ENCODE results near the gene CYP24A1. TPM values are rescaled to one million over a fixed set of nuclear protein-coding genes. Genes with fewer than 3 reads are reported as not detected.

CYP24A1 gene
- total and polyA plus RNA-seq, 2 of the 13 experiments (the other 11 are each of a cell fraction or from before 2014, with no cell fraction given) = 9.4 to 32.7 TPM

- TF ChIP-seq AFF4 (CRISPR knock-in tag; IDR thresholded peaks at IDR 0.05) (no peak), RBFOX2 (IDR thresholded peaks at IDR 0.05; ENCODE audit: low read depth, low read length) (no peak), KDM5A (IDR thresholded peaks at IDR 0.05; ENCODE audit: borderline replicate concordance, low read length) (no peak), ZNF652 (CRISPR knock-in tag; IDR thresholded peaks at IDR 0.05; ENCODE audit: borderline replicate concordance, low read depth) (no peak), CREM (IDR thresholded peaks at IDR 0.05) (0 out of 2 replicates have a peak, but pooled peaks have one; percentile 10), CREM (CRISPR knock-in tag; IDR thresholded peaks at IDR 0.05) (no peak), ZNF430 (CRISPR knock-in tag; IDR thresholded peaks at IDR 0.05) (no peak), ZFP91 (CRISPR knock-in tag; IDR thresholded peaks at IDR 0.05; ENCODE audit: borderline replicate concordance) (no peak), PCBP2 (optimal IDR thresholded peaks at IDR 0.05; ENCODE audit: low read depth, low read length, poor library complexity, severe bottlenecking) (no peak), ZNF160 (CRISPR knock-in tag; IDR thresholded peaks at IDR 0.05) (no peak), ZNF354B (CRISPR knock-in tag; IDR thresholded peaks at IDR 0.05) (no peak), KDM6A (CRISPR knock-in tag; IDR thresholded peaks at IDR 0.05; ENCODE audit: low read depth) (no peak), MLXIP (CRISPR knock-in tag; IDR thresholded peaks at IDR 0.05; ENCODE audit: borderline replicate concordance) (no peak), FOSL1 (CRISPR knock-in tag; IDR thresholded peaks at IDR 0.05; ENCODE audit: borderline replicate concordance) (no peak), ZMAT3 (CRISPR knock-in tag; conservative IDR thresholded peaks at IDR 0.05) (no peak), TIGD3 (CRISPR knock-in tag; IDR thresholded peaks at IDR 0.05; ENCODE audit: borderline replicate concordance) (no peak), ZBTB25 (CRISPR knock-in tag; IDR thresholded peaks at IDR 0.05) (peak; percentile 32; the same call in 1 of the 2 replicates), ZNF614 (CRISPR knock-in tag; IDR thresholded peaks at IDR 0.05; ENCODE audit: borderline replicate concordance) (0 out of 2 replicates have a peak, but pooled peaks have one; percentile 24), MED8 (CRISPR knock-in tag; IDR thresholded peaks at IDR 0.05; ENCODE audit: insufficient replicate concordance) (no peak), NFE2 (CRISPR knock-in tag; IDR thresholded peaks at IDR 0.05) (0 out of 2 replicates have a peak, but pooled peaks have one; percentile 8)
These were observed 26.0 kb upstream of the CYP24A1 start (continued) for GRCh38 chr20:54199721-54200176.
